ENCODE measurements around the gene PANX1.

DNA sequence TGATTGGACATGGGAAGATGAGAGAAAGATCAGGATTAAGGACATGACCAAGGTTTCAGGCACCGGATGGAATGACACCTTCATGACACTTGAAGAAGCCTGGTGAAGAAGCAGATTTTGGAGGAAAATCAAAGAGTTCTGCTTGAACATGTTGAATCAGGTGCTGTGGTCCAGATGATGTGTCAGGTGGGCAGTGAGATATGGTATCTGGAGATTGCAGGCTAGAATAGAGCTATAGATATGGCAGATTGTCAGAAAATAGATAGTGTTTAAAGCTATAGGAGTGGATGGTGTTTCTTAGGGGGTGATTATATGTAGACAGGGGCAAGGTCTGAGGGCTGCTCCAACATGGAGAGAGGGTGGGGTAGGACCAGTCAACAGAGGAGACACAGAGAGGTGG, 40.2 kb downstream of the PANX1 start:
- no peak for TF ChIP-seq POLR2AphosphoS5 (IDR thresholded peaks at IDR 0.05; ENCODE audit: borderline replicate concordance, low read depth, low read length)
- no peak for TF ChIP-seq EZH2 (IDR thresholded peaks at IDR 0.05)
